Measurements from ENCODE around the gene CYP2C9. TPM values are rescaled to one million over a fixed set of nuclear protein-coding genes. Genes with fewer than 3 reads are reported as not detected.

Gene CYP2C9
- total RNA-seq, 1 experiment from 2014 or later: 0.41 TPM

- Histone ChIP-seq H3K36me3 (ENCODE audit: control insufficient read depth, insufficient read depth, low read length) (no peaks in the 10 kb centered on the region), H3K27ac (ENCODE audit: low read length) (no peak overlapping the region), H3K9me3 (ENCODE audit: control insufficient read depth, insufficient read depth, low read depth, low read length) (peaks cover 12% of the 10 kb centered on the region), H3K4me3 (ENCODE audit: low read depth in 2 of 2, low read length in 2 of 2) (no peak overlapping the region), H3K4me1 (ENCODE audit: control insufficient read depth, insufficient read depth, low read length) (no peaks in the 10 kb centered on the region), H3K27me3 (ENCODE audit: control insufficient read depth, insufficient read depth, low read length) (no peaks in the 10 kb centered on the region; the same call in 1 of the 2 replicates)
- TF ChIP-seq POLR2AphosphoS5 (IDR thresholded peaks at IDR 0.05; ENCODE audit: low read depth, low read length): no peak
- TF ChIP-seq CTCF (IDR thresholded peaks at IDR 0.05): no peak
- TF ChIP-seq TCF7L2 (IDR thresholded peaks at IDR 0.05; ENCODE audit: low read depth, low read length): no peak
- no peak for TF ChIP-seq REST (IDR thresholded peaks at IDR 0.05; ENCODE audit: insufficient read depth in 1 of 2, low read depth in 2 of 2, low read length in 1 of 2)
- TF ChIP-seq SIN3A (IDR thresholded peaks at IDR 0.05; ENCODE audit: borderline replicate concordance, insufficient read depth, low read depth, low read length): no peak
- ATAC-seq (no peak), DNase-seq (ENCODE audit: low read depth, low spot score) (no peak)
- intact Hi-C loops (cut with micrococcal nuclease; ENCODE audit: unreplicated experiment): no loop called here
- POLR2A ChIA-PET: no interaction called here
- in situ Hi-C loops (cut with HindIII; ENCODE audit: low pct_unique_long_range_greater_than_20kb, low sequenced_read_pairs): no loop called here
- no TSS peak for BruUV-seq (replicated peaks)
- CTCF ChIA-PET: no interaction called here
Measured at GRCh38 chr10:94989192-94989591, 50.7 kb downstream of the CYP2C9 start.

GRCh38 chr10:94991243-94991888, 52.9 kb downstream of the CYP2C9 start:
- ATAC-seq: no peak
- no peak overlapping the region for H3K27ac ChIP-seq (ENCODE audit: low read length)
- no peak overlapping the region for H3K4me3 ChIP-seq (ENCODE audit: low read depth in 2 of 2, low read length in 2 of 2)
- ChIA-PET POLR2A (no interaction called here), CTCF (no interaction called here)
- no TSS peak for BruUV-seq (replicated peaks)
- intact Hi-C loops (cut with micrococcal nuclease; ENCODE audit: unreplicated experiment) (no loop called here), in situ Hi-C loops (cut with HindIII; ENCODE audit: low pct_unique_long_range_greater_than_20kb, low sequenced_read_pairs) (no loop called here)
- H3K4me1 ChIP-seq (ENCODE audit: control insufficient read depth, insufficient read depth, low read length): no peaks in the 10 kb centered on the region
- no peak for TF ChIP-seq CTCF (IDR thresholded peaks at IDR 0.05)
- no peak for TF ChIP-seq TCF7L2 (IDR thresholded peaks at IDR 0.05; ENCODE audit: low read depth, low read length)
- TF ChIP-seq REST (IDR thresholded peaks at IDR 0.05; ENCODE audit: insufficient read depth in 1 of 2, low read depth in 2 of 2, low read length in 1 of 2): no peak
- TF ChIP-seq SIN3A (IDR thresholded peaks at IDR 0.05; ENCODE audit: borderline replicate concordance, insufficient read depth, low read depth, low read length): no peak
- no peak for TF ChIP-seq POLR2AphosphoS5 (IDR thresholded peaks at IDR 0.05; ENCODE audit: low read depth, low read length)
- H3K36me3 ChIP-seq (ENCODE audit: control insufficient read depth, insufficient read depth, low read length): no peaks in the 10 kb centered on the region
- no peak for DNase-seq (ENCODE audit: low read depth, low spot score)
- H3K9me3 ChIP-seq (ENCODE audit: control insufficient read depth, insufficient read depth, low read depth, low read length): peaks cover 12% of the 10 kb centered on the region
- H3K27me3 ChIP-seq (ENCODE audit: control insufficient read depth, insufficient read depth, low read length): no peaks in the 10 kb centered on the region

Measured in Panc1 (cell line).